Gastrocnemius medialis (tissue), 4 donors: Measurements from ENCODE around the gene MAST4. TPM values are rescaled to one million over a fixed set of nuclear protein-coding genes. Genes with fewer than 3 reads are reported as not detected.

Experiments
- ATAC-seq, 2 donors: fragments of 150-250 bp; one replicate each; pipeline ENCODE4 v1.9.1; 2016
- DNase-seq, 2 donors: peaks; one replicate each; pipeline ENCODE4 v3.0.0-alpha.2; 2019
- H3K27ac ChIP-seq, 4 donors: fragments of 200-600 bp; sonication (generic); 1 replicate in 1 of 4; 2 replicates in 3 of 4; pipeline ENCODE4 v1.5.1; 2016 to 2018; ENCODE audit warnings: mild to moderate bottlenecking in 2 of 4, moderate library complexity in 1 of 4
- H3K27me3 ChIP-seq, 3 donors: fragments of 200-600 bp; sonication (generic) in 2 of 3; 1 replicate in 1 of 3; 2 replicates in 2 of 3; pipeline versions ENCODE4 v1.5.1 to v1.6.0; 2016 to 2019; ENCODE audit warnings: mild to moderate bottlenecking in 1 of 3, moderate library complexity in 1 of 3
- H3K36me3 ChIP-seq, 2 donors: fragments of 200-600 bp; sonication (generic) in 1 of 2; one replicate each; pipeline ENCODE4 v1.5.1; 2017 to 2018
- H3K4me1 ChIP-seq, 2 donors: fragments of 200-600 bp; sonication (generic) in 1 of 2; one replicate each; pipeline ENCODE4 v1.5.1; 2016 to 2017; ENCODE audit warnings: mild to moderate bottlenecking in 2 of 2
- H3K4me3 ChIP-seq, 4 donors: fragments of 200-600 bp; sonication (generic) in 3 of 4; 1 replicate in 1 of 4; 2 replicates in 3 of 4; pipeline ENCODE4 v1.5.1; 2016 to 2019; ENCODE audit warnings: mild to moderate bottlenecking in 2 of 4
- H3K9me3 ChIP-seq, 3 donors: fragments of 200-600 bp; sonication (generic) in 2 of 3; 1 replicate in 1 of 3; 2 replicates in 2 of 3; pipeline ENCODE4 v1.5.1; 2016 to 2019
- POLR2A ChIP-seq, 2 donors: fragments of 450-650 bp; IDR thresholded peaks; one replicate each; pipeline ENCODE4 v1.6.1; 2017; ENCODE audit warnings: antibody characterized with exemption in 2 of 2, mild to moderate bottlenecking in 2 of 2, moderate library complexity in 2 of 2
- in situ Hi-C, 4 donors: fragments of 200-750 bp; cut with MboI; loops; one replicate each; pipeline versions ENCODE4 v1.15.0 to v1.8.0; 2017; ENCODE audit warnings: low sequenced_read_pairs in 4 of 4
- intact Hi-C: fragments of 100-400 bp; cut with DNase I; formaldehyde crosslinking; loops from one replicate; pipeline ENCODE4 v1.15.1; 2023; ENCODE audit warnings: low total_unique reads
- total RNA-seq, 4 donors: library from RNA; depleted of rRNA; stranded (reverse); fragments of >200 nt; gene quantifications; one replicate each; pipeline versions ENCODE4 v1.1.0 to v1.2.3, GENCODE V29; 2016
- TF ChIP-seq, protein P1 (sequence below), 5 experiments: fragments of 450-650 bp in 3 of 5; fragments of 200-600 bp in 2 of 5; sonication (generic) in 2 of 5; IDR thresholded peaks in 4 of 5; conservative IDR thresholded peaks in 1 of 5; 1 replicate in 4 of 5; 2 replicates in 1 of 5; pipeline ENCODE4 v1.5.1; 2016 to 2019; ENCODE audit warnings: antibody characterized with exemption in 5 of 5, mild to moderate bottlenecking in 3 of 5, moderate library complexity in 3 of 5

The MAST4 gene
- total RNA-seq, 4 donors from 2014 or later = 24.1 to 42.0 (median 38.5) TPM

DNA sequence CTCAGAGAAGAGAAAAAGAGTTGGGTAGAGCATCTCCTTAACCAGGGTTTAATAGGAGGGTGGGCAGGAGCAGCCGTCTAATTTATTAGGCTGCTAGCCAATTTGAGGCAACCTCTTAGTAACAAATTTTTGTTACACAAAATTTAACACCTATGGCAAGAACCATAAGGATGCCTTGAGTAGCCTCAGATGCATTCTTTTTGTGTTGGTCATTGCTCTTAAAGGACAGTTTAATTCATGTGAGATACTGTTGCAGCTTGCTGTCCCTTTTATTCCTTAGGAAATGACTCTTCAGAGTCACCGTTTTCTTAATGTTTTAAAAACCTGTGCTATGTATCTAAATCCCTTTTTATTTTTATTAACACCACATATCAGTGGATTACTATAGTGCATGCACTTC, 255.1 kb downstream of the MAST4 start:
- no peaks in the 10 kb centered on the region for H3K4me1 ChIP-seq

GRCh38 chr5:66854416-66854815, 258.2 kb downstream of the MAST4 start:
- no peak for TF ChIP-seq POLR2A (IDR thresholded peaks at IDR 0.05)
- TF ChIP-seq, protein P1, sequence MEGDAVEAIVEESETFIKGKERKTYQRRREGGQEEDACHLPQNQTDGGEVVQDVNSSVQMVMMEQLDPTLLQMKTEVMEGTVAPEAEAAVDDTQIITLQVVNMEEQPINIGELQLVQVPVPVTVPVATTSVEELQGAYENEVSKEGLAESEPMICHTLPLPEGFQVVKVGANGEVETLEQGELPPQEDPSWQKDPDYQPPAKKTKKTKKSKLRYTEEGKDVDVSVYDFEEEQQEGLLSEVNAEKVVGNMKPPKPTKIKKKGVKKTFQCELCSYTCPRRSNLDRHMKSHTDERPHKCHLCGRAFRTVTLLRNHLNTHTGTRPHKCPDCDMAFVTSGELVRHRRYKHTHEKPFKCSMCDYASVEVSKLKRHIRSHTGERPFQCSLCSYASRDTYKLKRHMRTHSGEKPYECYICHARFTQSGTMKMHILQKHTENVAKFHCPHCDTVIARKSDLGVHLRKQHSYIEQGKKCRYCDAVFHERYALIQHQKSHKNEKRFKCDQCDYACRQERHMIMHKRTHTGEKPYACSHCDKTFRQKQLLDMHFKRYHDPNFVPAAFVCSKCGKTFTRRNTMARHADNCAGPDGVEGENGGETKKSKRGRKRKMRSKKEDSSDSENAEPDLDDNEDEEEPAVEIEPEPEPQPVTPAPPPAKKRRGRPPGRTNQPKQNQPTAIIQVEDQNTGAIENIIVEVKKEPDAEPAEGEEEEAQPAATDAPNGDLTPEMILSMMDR (IDR thresholded peaks at IDR 0.05 in 4 of 5, conservative IDR thresholded peaks at IDR 0.05 in 1 of 5) = no peak
- H3K4me3 ChIP-seq = no peak overlapping the region
- no peaks in the 10 kb centered on the region for H3K36me3 ChIP-seq
- H3K27ac ChIP-seq = no peak overlapping the region
- ATAC-seq (no peak), DNase-seq (no peak)
- no peaks in the 10 kb centered on the region for H3K27me3 ChIP-seq
- intact Hi-C loops = no loop called here
- H3K9me3 ChIP-seq = no peaks in the 10 kb centered on the region
- in situ Hi-C loops = no loop called here
- no peaks in the 10 kb centered on the region for H3K4me1 ChIP-seq

More for the DNA sequence above, 255.1 kb downstream of the MAST4 start:
- intact Hi-C loops (no loop called here), in situ Hi-C loops (no loop called here)
- no peak overlapping the region for H3K4me3 ChIP-seq
- DNase-seq (no peak), ATAC-seq (no peak)
- TF ChIP-seq POLR2A (IDR thresholded peaks at IDR 0.05) = no peak
- TF ChIP-seq, protein P1 (IDR thresholded peaks at IDR 0.05 in 4 of 5, conservative IDR thresholded peaks at IDR 0.05 in 1 of 5) = no peak
- no peak overlapping the region for H3K27ac ChIP-seq
- no peaks in the 10 kb centered on the region for H3K36me3 ChIP-seq
- H3K27me3 ChIP-seq = no peaks in the 10 kb centered on the region
- no peaks in the 10 kb centered on the region for H3K9me3 ChIP-seq

DNA sequence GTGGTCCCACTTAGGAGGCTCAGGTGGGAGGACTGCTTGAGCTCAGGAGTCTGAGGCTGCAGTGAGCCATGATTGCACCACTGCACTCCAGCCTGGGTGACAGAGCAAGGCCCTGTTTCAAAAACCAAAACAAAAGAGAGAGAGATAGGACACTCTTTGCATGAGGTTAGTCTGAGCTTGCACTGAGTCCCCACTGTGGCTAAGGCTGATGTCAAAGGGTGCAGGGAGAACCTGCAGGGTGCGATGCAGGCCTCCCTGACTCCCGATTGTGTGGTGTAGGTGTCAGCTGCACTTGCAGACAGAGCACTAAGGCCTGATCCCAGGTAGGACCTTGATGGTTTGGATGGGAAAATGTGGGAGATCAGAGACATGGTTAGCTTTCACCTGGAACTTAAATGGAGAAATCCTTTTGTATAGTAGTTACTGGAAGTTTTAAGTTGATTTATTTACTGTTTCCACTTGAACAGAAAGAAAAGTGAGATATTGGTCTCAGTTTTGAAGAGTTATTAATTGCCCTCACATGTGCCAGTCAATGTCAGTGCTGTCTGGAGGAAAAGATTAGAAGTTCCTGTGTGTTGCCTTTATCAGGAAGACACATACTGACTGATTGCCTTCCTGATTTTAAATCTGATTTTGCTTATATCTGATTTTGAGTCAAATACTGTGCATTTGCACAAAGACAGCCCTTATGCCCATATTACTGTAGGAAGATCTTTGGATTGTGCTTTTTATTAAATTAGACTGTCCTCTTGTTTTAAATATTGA, 260.0 kb downstream of the MAST4 start:
- in situ Hi-C loops (no loop called here), intact Hi-C loops (no loop called here)
- H3K4me3 ChIP-seq = no peak overlapping the region
- no peaks in the 10 kb centered on the region for H3K27me3 ChIP-seq
- no peaks in the 10 kb centered on the region for H3K36me3 ChIP-seq
- DNase-seq = no peak
- H3K4me1 ChIP-seq = peaks cover 0 to 5% of the 10 kb centered on the region in 2 donors
- no peak for TF ChIP-seq POLR2A (IDR thresholded peaks at IDR 0.05)
- TF ChIP-seq, protein P1 (IDR thresholded peaks at IDR 0.05 in 4 of 5, conservative IDR thresholded peaks at IDR 0.05 in 1 of 5) = no peak
- H3K27ac ChIP-seq = no peak overlapping the region
- ATAC-seq = no peak
- H3K9me3 ChIP-seq = no peaks in the 10 kb centered on the region

DNA sequence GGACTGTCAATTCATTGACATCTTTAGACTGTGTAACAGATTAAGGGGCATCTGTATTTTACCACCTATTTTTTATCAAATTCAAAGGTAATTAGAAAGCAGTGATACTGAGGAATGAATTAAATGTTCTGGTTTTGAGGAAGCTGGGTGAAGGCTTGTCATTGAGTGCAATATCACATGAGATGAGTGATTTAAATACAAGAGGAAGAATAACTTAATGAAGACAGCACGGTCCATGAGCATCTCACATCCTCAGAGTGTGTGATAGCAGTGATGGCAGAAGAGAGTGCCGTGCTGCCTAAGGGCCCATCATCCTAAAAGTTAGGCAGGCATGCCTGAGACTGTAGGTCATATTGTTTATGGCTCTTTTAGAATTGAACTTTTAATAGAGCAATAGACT, 263.3 kb downstream of the MAST4 start:
- no peak for TF ChIP-seq POLR2A (IDR thresholded peaks at IDR 0.05)
- TF ChIP-seq, protein P1 (IDR thresholded peaks at IDR 0.05 in 4 of 5, conservative IDR thresholded peaks at IDR 0.05 in 1 of 5) = no peak
- H3K9me3 ChIP-seq = no peaks in the 10 kb centered on the region
- no peak for ATAC-seq
- H3K27me3 ChIP-seq = no peaks in the 10 kb centered on the region
- in situ Hi-C loops = no loop called here
- H3K4me3 ChIP-seq = no peak overlapping the region
- peaks cover 0 to 5% of the 10 kb centered on the region in 2 donors for H3K4me1 ChIP-seq
- no peaks in the 10 kb centered on the region for H3K36me3 ChIP-seq
- no peak for DNase-seq
- intact Hi-C loops = no loop called here
- no peak overlapping the region for H3K27ac ChIP-seq
